Brain microvascular endothelial cell (primary cell): Measurements from ENCODE around the gene PLXNB1.
"Not testable (repeated sequence)": the region's sequence is repeated elsewhere in the genome, so short reads cannot be mapped to it uniquely, and the experiment has no call there.

Experiments used
- DNase-seq: peaks from one replicate; pipeline ENCODE4 v3.0.0-alpha.2; 2020
- H3K27ac ChIP-seq: fragments of 250-450 bp; sonication (Bioruptor Pico); 2 replicates; pipeline ENCODE4 v1.5.1; 2020; ENCODE audit warnings: mild to moderate bottlenecking, moderate library complexity
- H3K27me3 ChIP-seq: fragments of 250-450 bp; sonication (Bioruptor Pico); replicated peaks from 2 replicates; pipeline ENCODE4 v1.5.1; 2020; ENCODE audit warnings: mild to moderate bottlenecking
- H3K36me3 ChIP-seq: fragments of 250-450 bp; sonication (Bioruptor Pico); replicated peaks from 2 replicates; pipeline ENCODE4 v1.5.1; 2020; ENCODE audit warnings: mild to moderate bottlenecking
- H3K4me3 ChIP-seq: 2 replicates; pipeline ENCODE4 v1.5.1; 2011; ENCODE audit warnings: low read depth, mild to moderate bottlenecking, control low read depth, low read length, moderate library complexity
- CTCF ChIP-seq: IDR thresholded peaks from 2 replicates; pipeline ENCODE4 v1.5.1; 2011; ENCODE audit warnings: low read depth, mild to moderate bottlenecking, moderate library complexity, low read length, control low read depth, inconsistent platforms; ENCODE audit errors: missing control alignments
- in situ Hi-C: cut with HindIII; loops from 2 replicates; pipeline ENCODE4 v1.10.0; 2017; ENCODE audit warnings: low sequenced_read_pairs, low pct_ligation_motif_present

Gene PLXNB1

GRCh38 chr3:48402907-48403306 is 27.0 kb downstream of the PLXNB1 start:
- Histone ChIP-seq H3K27ac (no peak overlapping the region), H3K36me3 (no peaks in the 10 kb centered on the region), H3K4me3 (no peak overlapping the region), H3K27me3 (no peaks in the 10 kb centered on the region)
- TF ChIP-seq CTCF: no peak
- in situ Hi-C loops: no loop called here
- no peak for DNase-seq

GRCh38 chr3:48402281-48402732 is 27.6 kb downstream of the PLXNB1 start:
- Histone ChIP-seq H3K4me3 (no peak overlapping the region), H3K36me3 (no peaks in the 10 kb centered on the region), H3K27me3 (no peaks in the 10 kb centered on the region), H3K27ac (no peak overlapping the region)
- in situ Hi-C loops: no loop called here
- DNase-seq: peak; percentile 89
- TF ChIP-seq CTCF: no peak

GRCh38 chr3:48401434-48401901 is 28.4 kb downstream of the PLXNB1 start:
- in situ Hi-C loops, H3K36me3 ChIP-seq: not testable (repeated sequence)

GRCh38 chr3:48400824-48401433 is 29.0 kb downstream of the PLXNB1 start:
- H3K4me3 ChIP-seq: no peak overlapping the region
- TF ChIP-seq CTCF: peak; percentile 82
- H3K27me3 ChIP-seq: no peaks in the 10 kb centered on the region
- no peak overlapping the region for H3K27ac ChIP-seq
- DNase-seq: peak; percentile 22
- in situ Hi-C loops: no loop called here
- H3K36me3 ChIP-seq: no peaks in the 10 kb centered on the region

More at GRCh38 chr3:48401434-48401901, 28.4 kb downstream of the PLXNB1 start:
- not testable (repeated sequence) for DNase-seq, H3K27ac ChIP-seq, H3K4me3 ChIP-seq, H3K27me3 ChIP-seq

GRCh38 chr3:48399387-48400172 is 30.3 kb downstream of the PLXNB1 start:
- Histone ChIP-seq H3K36me3 (no peaks in the 10 kb centered on the region), H3K4me3 (no peak overlapping the region), H3K27me3 (no peaks in the 10 kb centered on the region), H3K27ac (no peak overlapping the region)
- in situ Hi-C loops: no loop called here
- no peak for TF ChIP-seq CTCF
- no peak for DNase-seq

- Histone ChIP-seq H3K4me3 (no peak overlapping the region), H3K36me3 (no peaks in the 10 kb centered on the region), H3K27me3 (no peaks in the 10 kb centered on the region), H3K27ac (no peak overlapping the region)
- DNase-seq: no peak
- in situ Hi-C loops: no loop called here
- TF ChIP-seq CTCF: no peak
These were observed 31.0 kb downstream of the PLXNB1 start for GRCh38 chr3:48398701-48399386.
